Activated T-cell treated with anti-CD3 and anti-CD28 coated beads for 4 hours (primary cell): Measurements from ENCODE around the gene GALNT4.

Source experiments
- DNase-seq: peaks from one replicate; pipeline ENCODE4 v3.0.0-alpha.2; 2020

The GALNT4 gene

GRCh38 chr12:89490922-89491321 is 33.7 kb downstream of the GALNT4 start:
- DNase-seq = no peak

DNA sequence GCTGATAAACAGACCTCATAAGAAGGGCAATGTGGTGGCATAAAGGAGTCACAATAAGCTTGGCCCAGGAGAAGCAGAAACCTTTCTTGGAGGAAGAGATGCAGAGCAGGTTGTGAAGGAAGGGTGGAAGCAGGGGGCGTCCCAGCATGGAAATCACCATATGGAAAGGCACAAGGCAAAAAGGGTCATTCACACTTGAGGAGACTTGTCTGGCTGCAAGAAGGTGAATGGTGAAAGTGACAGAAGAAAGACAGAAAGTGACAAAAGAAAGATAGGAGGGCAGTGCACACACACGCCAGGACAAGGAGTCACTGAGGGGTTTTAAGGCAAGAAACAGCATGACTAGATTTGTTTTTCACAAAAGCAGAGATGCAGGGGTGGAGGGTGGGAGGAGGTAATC is 38.3 kb downstream of the GALNT4 start:
- no peak for DNase-seq

DNA sequence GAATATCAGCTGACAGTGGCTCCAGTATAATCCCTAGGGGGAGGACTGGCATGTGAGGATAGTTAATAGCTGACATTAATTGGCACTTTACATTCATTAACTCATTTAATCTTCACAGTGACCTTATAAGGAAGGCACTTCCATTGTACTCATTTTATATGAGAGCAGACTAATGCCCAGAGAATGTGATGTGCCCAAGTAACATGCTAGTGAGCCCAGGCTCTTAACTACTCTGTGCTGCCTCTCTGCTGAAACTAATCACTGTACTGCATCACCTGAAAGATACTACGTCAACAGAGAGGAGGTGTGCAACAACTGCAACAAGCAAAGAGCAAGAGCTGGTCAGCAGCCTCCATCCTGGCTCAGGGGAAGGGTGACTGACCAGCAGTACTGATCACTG is 40.1 kb downstream of the GALNT4 start:
- DNase-seq = no peak

DNA sequence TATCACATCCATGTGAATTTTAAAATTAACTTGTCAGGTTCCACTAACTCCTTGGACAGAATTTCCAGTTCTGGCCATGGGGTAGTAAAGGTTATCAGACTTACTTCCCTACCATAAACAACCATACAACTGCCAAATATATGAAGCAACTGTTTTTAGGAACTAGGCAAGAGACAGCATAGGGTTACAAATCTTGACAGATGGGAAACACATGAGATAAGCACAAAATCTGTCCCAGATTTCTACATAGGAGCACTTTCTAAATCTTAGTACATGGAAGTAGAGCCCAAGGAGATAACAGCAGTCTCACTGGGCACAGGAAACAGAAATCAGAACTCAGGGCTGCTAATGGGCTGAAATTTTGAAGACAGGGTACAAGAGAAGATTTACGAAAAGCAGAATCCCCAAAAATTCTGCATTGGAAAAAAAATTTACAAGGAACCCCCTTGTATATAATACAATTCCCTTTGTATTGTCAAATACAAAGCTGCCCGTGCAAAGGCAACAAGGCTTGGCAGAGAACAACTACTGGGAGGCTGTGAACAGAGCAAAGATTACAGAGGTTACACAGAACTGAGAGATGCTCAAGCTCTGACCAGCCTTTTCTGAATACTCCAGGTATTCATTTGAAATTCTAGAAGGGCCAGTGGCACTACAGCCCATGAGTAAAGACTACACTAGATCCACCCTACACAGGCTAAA is 43.2 kb downstream of the GALNT4 start:
- DNase-seq = no peak

DNA sequence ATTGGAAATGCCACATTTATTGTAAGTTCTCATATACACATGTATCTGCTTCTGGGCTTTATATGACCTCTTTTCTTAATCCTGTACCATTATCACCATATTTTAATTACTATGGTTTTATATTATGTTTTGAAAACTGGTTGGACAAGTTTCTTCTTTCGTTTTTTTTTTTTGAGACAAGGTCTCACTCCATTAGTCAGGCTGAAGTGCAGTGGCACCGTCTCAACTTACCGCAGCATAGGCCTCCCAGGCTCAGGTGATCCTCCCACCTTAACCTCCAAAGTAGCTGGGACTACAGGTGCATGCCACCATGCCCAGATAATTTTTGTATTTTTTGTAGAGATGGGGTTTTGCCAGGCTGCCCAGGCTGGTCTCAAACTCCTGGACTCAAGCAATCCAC is 44.6 kb downstream of the GALNT4 start:
- no peak for DNase-seq

- no peak for DNase-seq
Observed at GRCh38 chr12:89477633-89478279, 46.8 kb downstream of the GALNT4 start.

- DNase-seq = no peak
Observed at GRCh38 chr12:89476904-89477595, 47.5 kb downstream of the GALNT4 start.

GRCh38 chr12:89476232-89476631 is 48.4 kb downstream of the GALNT4 start:
- no peak for DNase-seq

GRCh38 chr12:89475203-89475990 is 49.2 kb downstream of the GALNT4 start:
- DNase-seq = no peak

- no peak for DNase-seq
Observed at GRCh38 chr12:89474615-89475014, 50.0 kb downstream of the GALNT4 start.
